GM15510 (cell line): ENCODE results near the gene MYO18B.

ENCODE experiments used
- POLR2A ChIP-seq: IDR thresholded peaks from 3 replicates; pipeline ENCODE4 v1.6.1; 2011; ENCODE audit warnings: borderline replicate concordance; ENCODE audit not compliant: insufficient read length; ENCODE audit errors: extremely low read depth

Gene MYO18B

DNA sequence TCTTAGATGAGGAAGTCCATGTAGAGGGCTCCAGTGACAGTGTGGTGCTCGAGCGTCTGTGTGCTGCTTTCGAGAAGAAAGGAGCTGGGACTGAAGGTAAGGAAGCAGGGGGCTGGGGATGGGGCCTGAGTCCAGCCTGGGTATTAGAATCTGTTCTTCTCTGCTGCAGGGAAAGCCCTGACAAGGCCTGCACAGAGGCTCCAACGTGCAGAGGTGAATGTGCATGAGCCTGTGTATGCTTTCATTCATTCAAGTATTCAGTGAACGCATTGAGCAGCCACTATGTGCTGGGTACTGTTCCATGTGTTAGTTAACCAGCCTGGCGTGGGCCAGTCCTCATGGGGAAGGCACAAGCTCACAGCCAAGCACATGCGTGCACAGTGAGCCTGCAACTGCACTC is 93.4 kb downstream of the MYO18B start:
- no peak for TF ChIP-seq POLR2A

DNA sequence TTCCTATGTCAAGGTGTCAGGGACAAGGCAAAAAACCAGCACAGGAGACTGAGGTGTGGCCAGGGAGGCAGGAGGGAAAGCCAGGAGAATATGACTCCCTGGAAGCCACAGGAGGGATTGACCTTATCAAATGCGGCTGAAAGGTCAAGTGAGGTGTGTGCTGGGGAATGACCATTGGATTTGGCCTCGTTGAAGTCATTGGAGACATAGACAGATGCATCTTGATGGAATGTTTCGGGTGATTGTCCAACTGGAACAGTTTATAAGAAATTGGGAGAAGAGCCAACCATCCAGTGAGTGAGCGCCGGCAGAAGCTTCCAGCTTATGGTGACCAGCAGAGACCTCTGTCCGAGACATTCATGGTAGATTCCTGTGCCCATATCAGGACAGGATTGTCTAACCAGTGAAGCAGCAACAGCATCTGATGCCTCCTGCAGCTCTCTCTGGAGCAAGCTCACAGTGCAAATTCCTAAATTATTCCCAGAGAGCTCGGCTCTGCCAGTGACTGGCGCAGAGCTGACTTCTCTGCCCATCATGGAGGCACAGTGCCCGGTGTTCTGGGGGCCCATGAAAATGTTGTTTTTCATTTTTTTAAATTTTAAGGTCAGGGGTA is 95.4 kb downstream of the MYO18B start:
- no peak for TF ChIP-seq POLR2A

DNA sequence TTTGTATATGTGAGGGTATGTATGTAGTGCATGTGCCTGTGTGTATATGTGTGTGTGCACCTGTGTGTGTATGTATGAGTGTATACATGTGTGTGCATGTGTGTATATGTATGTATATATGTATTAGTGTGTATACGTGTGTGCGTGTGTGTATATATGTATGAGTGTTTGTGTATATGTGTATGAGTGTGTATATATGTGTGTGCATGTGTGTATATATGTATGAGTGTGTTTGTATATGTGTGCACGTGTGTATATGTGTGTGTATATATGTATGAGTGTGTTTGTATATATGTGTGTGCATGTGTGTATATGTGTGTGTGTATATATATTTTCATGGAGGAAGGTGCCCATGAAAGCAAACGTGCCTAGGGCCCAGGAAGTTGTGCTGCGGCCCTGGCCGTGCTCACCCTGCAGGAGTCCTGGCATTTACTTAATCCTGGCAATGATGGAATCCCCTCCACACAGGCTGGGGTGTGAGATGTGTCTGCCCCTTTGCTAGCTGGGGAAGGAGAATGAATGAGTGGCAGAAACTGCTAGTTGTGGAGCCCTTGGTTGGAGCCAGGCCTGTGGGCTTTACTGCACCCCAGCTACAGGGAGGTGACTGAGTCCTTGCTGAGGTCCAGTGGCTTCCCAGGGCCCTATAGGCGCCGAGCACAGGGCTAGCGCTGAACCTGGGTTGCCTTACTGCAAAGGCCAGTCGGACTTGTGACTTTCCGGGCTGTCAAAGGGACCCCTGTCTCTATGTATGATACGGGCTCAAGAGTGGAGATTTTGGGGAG is 97.2 kb downstream of the MYO18B start:
- TF ChIP-seq POLR2A = no peak

DNA sequence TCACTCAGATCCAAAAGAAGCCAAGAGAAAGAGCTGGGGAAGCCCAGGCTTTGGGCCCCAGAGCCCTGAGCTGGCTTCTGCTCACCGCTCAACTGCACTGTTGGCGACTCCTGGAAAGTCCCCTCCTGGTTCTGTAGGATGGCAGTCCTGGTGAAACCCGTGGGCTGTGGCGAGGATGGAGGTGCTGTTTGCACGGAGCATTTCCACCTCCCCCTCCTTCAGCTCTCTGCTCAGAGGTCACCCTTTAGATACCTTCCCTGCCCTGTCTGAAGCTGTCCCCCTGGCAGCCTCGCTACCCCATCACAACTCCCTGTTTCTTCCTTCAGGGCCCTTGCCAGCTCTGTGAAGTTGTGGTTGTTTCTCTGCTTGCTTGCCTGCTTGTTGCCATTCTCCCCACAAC is 97.8 kb downstream of the MYO18B start:
- no peak for TF ChIP-seq POLR2A

DNA sequence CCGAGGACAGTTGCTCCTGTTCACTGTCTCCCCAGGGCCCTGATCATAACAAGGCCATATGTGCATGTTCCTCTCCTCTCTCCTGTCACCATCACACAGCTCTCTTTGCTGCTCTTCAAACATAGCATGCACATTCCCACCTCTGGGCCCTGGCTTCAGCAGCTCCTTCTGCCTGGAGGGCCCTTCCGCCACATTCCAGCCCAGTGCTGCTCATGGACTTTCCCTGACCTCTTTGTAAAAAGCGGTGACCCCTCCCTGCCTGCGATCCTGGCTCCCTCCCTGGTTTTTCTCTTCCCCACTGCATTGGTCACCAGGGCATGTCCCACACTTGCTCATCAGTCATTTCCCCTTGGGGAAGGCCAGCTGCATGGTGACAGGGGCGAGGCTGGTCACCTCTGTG is 98.2 kb downstream of the MYO18B start:
- TF ChIP-seq POLR2A = no peak

DNA sequence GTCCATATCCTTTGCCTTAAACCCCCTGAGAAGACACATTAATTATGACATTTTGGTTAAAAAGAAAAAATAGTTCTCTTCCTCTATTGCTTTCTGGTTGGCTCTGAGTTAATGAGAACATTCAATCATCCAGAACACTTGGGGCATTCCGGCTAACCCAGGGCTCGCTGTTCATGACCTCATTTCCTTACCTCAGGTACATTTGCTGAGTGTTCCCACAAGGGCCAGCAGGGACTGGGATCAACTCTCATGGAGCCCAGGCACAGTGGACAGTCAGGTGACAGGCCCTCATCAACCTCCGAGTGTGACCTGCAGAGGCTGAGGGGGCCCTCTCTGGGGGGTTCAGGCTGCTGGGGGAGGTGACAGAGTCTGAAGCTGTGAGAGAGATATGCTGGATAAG is 98.9 kb downstream of the MYO18B start:
- TF ChIP-seq POLR2A = no peak

DNA sequence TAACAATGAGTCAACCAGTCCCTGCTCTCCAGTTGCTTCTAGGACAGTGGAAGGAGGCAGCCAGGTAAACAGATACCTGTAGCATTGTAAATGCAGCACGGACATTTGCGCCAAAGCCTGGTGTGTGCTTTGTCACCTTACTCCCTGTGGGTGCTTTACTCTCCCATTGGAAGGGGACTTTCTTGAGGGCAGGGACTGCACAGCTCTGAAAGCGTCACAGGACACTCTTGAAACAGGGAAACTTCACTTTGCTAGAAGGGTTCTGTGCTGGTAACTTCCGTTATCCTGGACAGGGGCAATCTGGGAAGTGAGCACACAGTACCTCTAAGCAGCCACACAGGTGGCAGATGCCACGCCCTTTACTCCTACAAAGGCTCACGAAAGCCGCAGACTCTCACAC is 99.8 kb downstream of the MYO18B start:
- no peak for TF ChIP-seq POLR2A

DNA sequence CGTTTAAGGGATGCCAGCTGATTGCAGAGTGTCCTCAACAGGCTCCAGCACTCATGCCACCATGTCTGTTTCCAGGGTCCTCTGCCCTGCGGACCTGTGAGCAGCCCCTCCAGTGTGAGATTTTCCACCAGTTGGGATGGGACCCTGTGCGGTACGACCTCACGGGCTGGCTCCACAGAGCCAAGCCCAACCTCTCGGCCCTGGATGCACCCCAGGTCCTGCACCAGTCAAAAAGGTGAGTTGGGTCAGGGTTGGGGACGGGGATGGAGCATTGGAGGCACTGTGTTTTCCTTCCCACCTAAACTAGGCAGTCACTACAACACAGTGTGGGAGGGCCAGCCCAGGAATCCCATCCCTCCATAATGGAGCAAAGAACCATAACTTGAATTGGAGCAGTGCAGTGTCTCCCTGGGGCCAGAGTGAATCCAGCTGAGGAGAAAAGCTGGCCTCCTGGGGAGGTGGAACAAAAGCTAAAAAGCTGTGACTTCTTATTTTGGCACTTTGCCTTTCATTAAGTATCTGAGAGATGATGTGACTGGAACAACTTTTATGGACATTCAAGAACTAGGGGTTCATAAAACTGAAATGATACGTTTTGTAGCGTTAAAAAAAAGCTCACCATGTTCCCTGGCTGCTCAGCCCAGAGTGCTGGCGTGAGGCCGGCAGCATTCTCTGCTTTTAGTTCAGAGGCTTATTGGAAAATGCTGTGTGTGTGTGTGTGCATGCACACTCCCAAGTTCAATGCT is 101.8 kb downstream of the MYO18B start:
- TF ChIP-seq POLR2A = no peak

DNA sequence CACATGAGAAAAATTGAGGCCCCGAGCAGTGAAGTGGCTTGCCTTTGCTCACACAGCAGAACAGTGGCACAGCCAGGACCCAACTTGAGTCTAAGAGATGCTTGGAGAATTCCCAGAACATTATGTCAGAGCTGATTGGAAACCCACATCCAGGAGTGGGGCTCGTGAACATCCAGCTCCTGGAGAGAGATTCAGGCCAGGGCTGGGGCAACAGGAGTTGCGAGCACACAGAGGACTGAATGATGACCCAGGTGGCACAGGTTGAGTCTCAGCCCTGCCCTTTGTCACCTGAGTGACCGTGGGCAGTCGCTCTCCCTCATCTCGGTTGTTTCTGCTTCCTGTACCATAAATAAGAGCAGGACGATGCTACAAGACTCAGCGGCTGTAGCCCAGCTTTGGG is 102.6 kb downstream of the MYO18B start:
- no peak for TF ChIP-seq POLR2A

DNA sequence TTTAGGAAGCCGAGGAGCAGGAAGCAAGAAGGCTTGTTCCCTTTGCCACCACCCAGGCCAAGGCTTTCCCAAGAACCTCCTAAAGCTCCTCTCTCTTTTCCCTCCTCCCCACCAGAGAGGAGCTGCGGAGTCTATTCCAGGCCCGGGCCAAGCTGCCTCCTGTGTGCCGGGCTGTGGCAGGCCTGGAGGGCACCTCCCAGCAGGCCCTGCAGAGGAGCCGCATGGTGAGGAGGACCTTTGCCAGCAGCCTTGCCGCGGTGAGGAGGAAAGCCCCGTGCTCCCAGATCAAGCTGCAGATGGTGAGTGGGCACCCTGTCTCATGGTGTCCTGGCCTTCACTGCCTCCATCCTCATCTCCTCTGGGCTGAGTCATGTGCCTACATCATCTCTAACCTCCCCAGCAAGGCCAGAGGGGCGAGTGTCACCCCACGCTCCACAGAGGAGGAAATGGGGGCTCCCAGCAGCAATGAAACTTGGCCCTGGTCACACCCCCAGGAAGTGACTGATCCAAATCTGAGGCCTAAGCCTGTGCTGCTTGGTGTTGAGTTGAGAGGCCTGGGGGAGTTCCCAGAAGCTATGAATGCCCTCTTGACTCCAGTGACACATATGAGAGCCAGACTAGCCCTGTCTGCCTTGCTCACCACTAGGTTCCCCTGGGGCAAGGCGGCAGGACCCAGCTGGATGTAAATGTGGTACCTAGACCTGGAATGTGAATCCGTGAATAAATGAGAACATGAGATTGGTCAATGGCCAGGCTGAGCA is 104.2 kb downstream of the MYO18B start:
- no peak for TF ChIP-seq POLR2A

DNA sequence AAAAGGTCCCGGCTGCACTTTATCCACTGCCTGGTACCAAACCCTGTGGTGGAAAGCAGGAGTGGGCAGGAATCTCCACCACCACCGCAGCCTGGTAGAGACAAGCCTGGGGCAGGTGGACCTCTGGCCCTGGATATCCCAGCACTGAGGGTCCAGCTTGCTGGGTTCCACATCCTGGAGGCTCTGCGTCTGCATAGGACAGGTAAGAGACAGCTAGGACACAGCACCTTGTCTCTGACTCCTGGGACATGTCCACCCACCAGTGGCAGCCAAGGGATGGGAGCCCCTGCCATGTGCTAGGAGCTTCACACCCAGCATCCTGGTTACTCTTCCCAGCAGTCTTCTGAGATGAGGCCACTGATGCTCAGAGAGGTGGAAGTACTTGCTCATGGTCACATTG is 105.5 kb downstream of the MYO18B start:
- no peak for TF ChIP-seq POLR2A

DNA sequence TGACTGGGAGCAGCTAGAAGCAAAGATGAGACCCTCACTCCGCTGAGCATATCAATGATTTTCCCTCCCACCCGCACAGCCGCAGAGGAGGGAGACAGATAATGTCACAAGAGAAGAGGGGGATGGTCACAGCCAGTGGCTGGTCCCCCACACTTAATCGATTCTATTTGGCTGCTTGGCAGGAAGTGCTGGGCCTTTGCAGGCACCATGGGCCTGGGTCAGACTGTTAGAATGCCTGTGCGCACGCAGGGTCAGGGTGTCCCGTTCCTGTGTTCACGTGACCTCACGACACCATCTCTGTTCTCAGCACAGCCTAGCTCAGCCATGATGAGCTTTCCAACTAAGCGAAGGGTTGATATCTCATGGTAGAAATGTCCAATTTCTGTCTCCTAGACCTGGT is 107.0 kb downstream of the MYO18B start:
- TF ChIP-seq POLR2A = no peak

DNA sequence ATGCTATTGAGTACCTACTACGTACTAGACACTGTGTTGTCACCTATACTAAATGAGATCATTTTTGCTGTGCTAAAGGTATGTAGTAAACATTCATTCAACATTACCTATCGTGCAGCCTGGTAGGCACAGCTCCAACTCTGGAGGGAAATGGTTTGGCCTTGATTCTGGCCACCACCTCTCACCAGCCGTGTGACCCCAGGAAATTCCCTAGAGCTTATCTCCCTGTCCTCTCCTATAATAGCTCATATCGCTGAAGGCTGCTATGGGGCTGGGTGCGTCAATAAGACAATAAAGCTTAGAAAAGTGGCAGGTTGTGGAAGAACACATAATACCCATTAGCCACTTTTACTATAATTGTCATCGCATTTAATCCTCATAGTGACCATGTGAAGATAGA is 107.5 kb downstream of the MYO18B start:
- no peak for TF ChIP-seq POLR2A

DNA sequence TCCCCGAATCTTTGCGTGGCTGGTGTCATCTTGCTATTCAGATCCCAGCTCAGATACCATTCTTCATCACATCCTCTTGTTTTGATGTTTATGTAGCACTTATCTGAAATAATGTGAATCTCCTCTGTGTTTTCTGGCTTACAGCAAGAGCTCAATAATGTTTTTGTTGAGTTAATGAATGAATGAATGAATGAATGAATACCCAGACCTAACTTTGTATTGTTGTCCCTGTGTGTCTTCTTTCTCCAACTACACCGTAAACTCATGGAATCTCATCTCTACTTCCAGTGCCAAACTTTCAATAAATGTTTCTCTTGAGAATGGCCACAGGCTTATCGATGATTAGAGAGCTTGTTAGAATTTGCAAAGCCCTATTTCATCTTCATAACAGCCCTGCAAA is 110.2 kb downstream of the MYO18B start:
- no peak for TF ChIP-seq POLR2A

DNA sequence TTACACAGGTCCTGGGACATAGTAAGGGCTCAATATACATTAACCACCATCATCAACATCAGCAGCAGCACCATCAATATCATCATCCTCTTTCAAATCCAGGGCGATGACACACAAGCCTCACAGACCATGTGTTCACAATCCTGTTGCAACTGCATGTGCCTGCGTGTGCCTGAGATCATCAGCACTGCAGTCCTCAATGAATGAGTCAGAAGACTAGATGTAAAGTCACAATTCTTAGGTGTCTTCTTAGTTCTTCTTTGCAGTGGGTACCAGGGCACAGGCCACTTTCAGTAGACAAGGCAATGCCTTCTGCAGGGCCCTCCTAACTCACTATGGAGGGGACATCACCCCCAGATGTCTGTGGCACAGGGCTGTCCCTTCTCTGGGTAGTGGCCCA is 111.1 kb downstream of the MYO18B start:
- TF ChIP-seq POLR2A = no peak
